GM23248 (cell line): ENCODE measurements around the gene GRIA3. TPM values are rescaled to one million over a fixed set of nuclear protein-coding genes. Genes with fewer than 3 reads are reported as not detected.
"Not testable (repeated sequence)": the region's sequence is repeated elsewhere in the genome, so short reads cannot be mapped to it uniquely, and the experiment has no call there.

ENCODE experiments used
- DNase-seq: peaks from one replicate; pipeline ENCODE4 v3.0.0-alpha.2; 2015
- H2AFZ ChIP-seq: fragments of 200-600 bp; sonication (generic); 2 replicates; pipeline ENCODE4 v1.6.1; 2016; ENCODE audit warnings: antibody characterized with exemption
- H3F3A ChIP-seq: fragments of 200-600 bp; sonication (generic); 2 replicates; pipeline ENCODE4 v1.6.1; 2016; ENCODE audit warnings: mild to moderate bottlenecking, antibody characterized with exemption, mixed run types; ENCODE audit not compliant: insufficient read depth
- H3K27ac ChIP-seq: fragments of 200-600 bp; sonication (generic); 2 replicates; pipeline ENCODE4 v1.5.1; 2016; ENCODE audit warnings: mild to moderate bottlenecking
- H3K27me3 ChIP-seq: fragments of 200-600 bp; sonication (generic); replicated peaks from 2 replicates; pipeline ENCODE4 v1.6.1; 2016; ENCODE audit warnings: mild to moderate bottlenecking; ENCODE audit not compliant: insufficient read depth
- H3K36me3 ChIP-seq: fragments of 200-600 bp; sonication (generic); 2 replicates; pipeline ENCODE4 v1.6.1; 2016; ENCODE audit warnings: low read depth, mild to moderate bottlenecking
- H3K4me1 ChIP-seq: fragments of 200-600 bp; sonication (generic); 2 replicates; pipeline ENCODE4 v1.6.1; 2016; ENCODE audit warnings: mild to moderate bottlenecking; ENCODE audit not compliant: insufficient read depth
- H3K4me2 ChIP-seq: fragments of 200-600 bp; sonication (generic); one replicate; pipeline ENCODE4 v1.6.1; 2016; ENCODE audit warnings: mild to moderate bottlenecking; ENCODE audit not compliant: unreplicated experiment
- H3K4me3 ChIP-seq: fragments of 200-600 bp; sonication (generic); 2 replicates; pipeline ENCODE4 v1.5.1; 2016; ENCODE audit warnings: mild to moderate bottlenecking
- H3K79me2 ChIP-seq: fragments of 200-600 bp; sonication (generic); 2 replicates; pipeline ENCODE4 v1.6.1; 2016; ENCODE audit warnings: mild to moderate bottlenecking; ENCODE audit not compliant: insufficient read depth
- H3K9ac ChIP-seq: fragments of 200-600 bp; sonication (generic); 2 replicates; pipeline ENCODE4 v1.6.1; 2016; ENCODE audit warnings: mild to moderate bottlenecking
- H3K9me2 ChIP-seq: fragments of 200-600 bp; sonication (generic); 2 replicates; pipeline ENCODE4 v1.6.1; 2016; ENCODE audit warnings: mixed run types, mild to moderate bottlenecking, moderate library complexity; ENCODE audit not compliant: insufficient read depth
- H3K9me3 ChIP-seq: fragments of 200-600 bp; sonication (generic); one replicate; pipeline ENCODE4 v1.6.1; 2017; ENCODE audit warnings: low read depth
- H4K20me1 ChIP-seq: fragments of 200-600 bp; sonication (generic); 2 replicates; pipeline ENCODE4 v1.6.0; 2016; ENCODE audit not compliant: insufficient read depth
- EZH2 ChIP-seq: fragments of 200-600 bp; sonication (generic); IDR thresholded peaks from 2 replicates; pipeline ENCODE4 v1.6.1; 2018; ENCODE audit warnings: antibody characterized with exemption, mild to moderate bottlenecking; ENCODE audit not compliant: insufficient read depth, poor library complexity, severe bottlenecking
- EZH2phosphoT487 ChIP-seq: fragments of 200-600 bp; sonication (generic); IDR thresholded peaks from 2 replicates; pipeline ENCODE4 v1.6.1; 2018; ENCODE audit warnings: antibody characterized with exemption, moderate library complexity, mild to moderate bottlenecking, low read depth; ENCODE audit not compliant: insufficient read depth
- WGBS, 2 experiments: methylation state at CpG; one replicate each; pipeline ENCODE4 v1.1.6; 2015 to 2017; ENCODE audit warnings: low lambda C conversion rate in 2 of 2, low coverage in 1 of 2; ENCODE audit errors: missing lambda C conversion rate in 2 of 2; 5-methylcytosine and 5-hydroxymethylcytosine counted together
- in situ Hi-C: fragments of 300-500 bp; cut with MboI; formaldehyde crosslinking; loops from 2 replicates; pipeline ENCODE4 v1.15.0; 2020
- polyA plus RNA-seq: library from polyadenylated mRNA; unstranded; fragments of >200 nt; fragmentation: Nextera tagmentation; extraction: Ambion mirVana; gene quantifications from 2 replicates; pipeline ENCODE4 v1.2.1, GENCODE V29; 2016
- total RNA-seq: library from RNA; depleted of rRNA; stranded (reverse); fragments of >200 nt; shearing (Covaris generic); gene quantifications from 2 replicates; pipeline ENCODE4 v1.2.3, GENCODE V29; 2014

The GRIA3 gene
- total and polyA plus RNA-seq, 2 experiments from 2014 or later: 36.0 to 52.4 TPM

- no peaks in the 10 kb centered on the region for H4K20me1 ChIP-seq
- H3K9me2 ChIP-seq: no peaks in the 10 kb centered on the region
- no peaks in the 10 kb centered on the region for H3K9me3 ChIP-seq
- 3 to 11% methylated on average over 2 of the region's 2 CpGs for WGBS, 2 experiments
- no peak overlapping the region for H3K4me3 ChIP-seq
- peak overlapping the region; percentile 52 for H3K27ac ChIP-seq
- H3K4me2 ChIP-seq: no peak overlapping the region
- peak; percentile 60 for DNase-seq
- in situ Hi-C loops: no loop called here
- TF ChIP-seq EZH2phosphoT487 (no peak), EZH2 (no peak)
- no peaks in the 10 kb centered on the region for H3K27me3 ChIP-seq
- no peaks in the 10 kb centered on the region for H3K36me3 ChIP-seq
- H3F3A ChIP-seq: no peaks in the 10 kb centered on the region
- H3K9ac ChIP-seq: no peak overlapping the region
- no peaks in the 10 kb centered on the region for H3K79me2 ChIP-seq
- peaks cover 10% of the 10 kb centered on the region; the same call in 1 of the 2 replicates for H3K4me1 ChIP-seq
- H2AFZ ChIP-seq: no peak overlapping the region
These were observed 320.0 kb downstream of the GRIA3 start for GRCh38 chrX:123504047-123504446.

DNA sequence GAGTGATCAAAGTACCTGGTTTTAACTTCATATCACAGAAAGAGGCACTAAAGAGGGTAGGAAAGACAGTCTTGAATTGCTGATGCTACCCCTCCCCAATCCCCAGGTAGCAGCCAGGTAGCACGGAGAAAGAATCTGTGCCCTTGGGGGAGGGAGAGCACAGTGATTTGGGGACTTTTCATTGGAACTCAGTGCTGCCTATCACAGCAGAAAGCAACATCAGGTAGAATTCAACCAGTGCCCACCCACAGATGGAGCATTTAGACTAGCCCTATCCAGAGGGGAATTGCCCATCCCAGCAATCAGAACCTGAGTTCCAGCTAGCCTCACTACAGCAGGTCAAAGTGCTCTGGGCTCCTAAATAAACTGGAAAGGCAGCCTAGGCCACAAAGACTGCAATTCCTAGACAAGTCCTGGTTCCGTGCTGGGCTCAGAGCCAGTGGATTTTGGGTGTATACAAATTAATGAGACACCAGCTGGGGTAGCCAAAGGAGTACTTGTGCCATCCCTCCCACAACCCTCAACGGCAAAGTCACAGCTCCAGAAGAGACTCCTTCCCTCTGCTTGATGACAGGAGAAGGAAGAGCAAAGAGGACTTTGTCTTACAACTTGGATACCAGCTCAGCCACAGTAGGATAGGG lies 320.7 kb downstream of the GRIA3 start:
- peak overlapping the region; percentile 52 for H3K27ac ChIP-seq
- TF ChIP-seq EZH2 (no peak), EZH2phosphoT487 (no peak)
- H3K4me2 ChIP-seq: no peak overlapping the region
- no peaks in the 10 kb centered on the region for H3K27me3 ChIP-seq
- no peak overlapping the region for H3K9ac ChIP-seq
- in situ Hi-C loops: no loop called here
- no peaks in the 10 kb centered on the region for H4K20me1 ChIP-seq
- H3K4me3 ChIP-seq: no peak overlapping the region
- no peaks in the 10 kb centered on the region for H3K9me2 ChIP-seq
- H3K79me2 ChIP-seq: no peaks in the 10 kb centered on the region
- peak; percentile 31 for DNase-seq
- no peaks in the 10 kb centered on the region for H3F3A ChIP-seq
- H3K4me1 ChIP-seq: peaks cover 10% of the 10 kb centered on the region; the same call in 1 of the 2 replicates
- 0 out of 2 replicates have a peak overlapping the region, but pooled peaks have one; percentile 10 for H2AFZ ChIP-seq
- H3K36me3 ChIP-seq: no peaks in the 10 kb centered on the region
- H3K9me3 ChIP-seq: no peaks in the 10 kb centered on the region
- 12 to 22% methylated on average over 3 of the region's 3 CpGs for WGBS, 2 experiments

DNA sequence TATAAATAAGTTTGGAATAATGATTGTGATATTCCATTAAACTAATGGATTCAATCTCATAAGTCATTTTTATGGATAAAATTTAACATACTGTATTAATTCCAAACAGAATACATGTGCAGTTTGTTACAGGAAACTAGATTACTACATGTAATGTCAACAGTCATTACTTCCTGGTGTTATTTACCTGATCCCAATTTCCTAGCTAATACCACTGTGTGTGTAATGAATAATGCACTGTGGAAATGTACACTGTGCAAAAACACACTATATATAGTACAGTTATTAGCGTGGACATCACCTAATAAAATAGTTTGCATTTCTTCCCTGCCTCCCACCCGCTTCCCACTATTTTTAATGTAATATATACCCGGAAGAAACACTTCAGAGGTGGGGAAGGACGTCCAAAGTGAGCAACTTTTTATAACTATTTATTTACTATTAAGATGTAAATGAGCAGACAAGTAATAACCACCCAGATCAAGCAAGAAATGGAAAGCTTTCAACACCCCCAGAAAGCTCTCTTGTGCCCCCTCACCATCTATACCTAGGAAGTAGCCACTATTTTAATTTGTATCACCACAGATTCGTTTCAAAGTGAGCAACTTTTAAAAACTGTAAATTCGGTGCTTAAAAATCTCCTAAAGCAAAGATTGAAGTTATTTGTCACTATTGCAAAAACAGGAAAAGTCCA lies 329.7 kb downstream of the GRIA3 start:
- Histone ChIP-seq H3K9me3 (no peaks in the 10 kb centered on the region), H3K79me2 (no peaks in the 10 kb centered on the region), H3K9me2 (no peaks in the 10 kb centered on the region), H4K20me1 (no peaks in the 10 kb centered on the region), H3K4me1 (no peaks in the 10 kb centered on the region), H3K27ac (no peak overlapping the region), H2AFZ (no peak overlapping the region), H3K9ac (no peak overlapping the region), H3F3A (no peaks in the 10 kb centered on the region), H3K27me3 (no peaks in the 10 kb centered on the region), H3K4me2 (no peak overlapping the region), H3K36me3 (no peaks in the 10 kb centered on the region), H3K4me3 (no peak overlapping the region)
- TF ChIP-seq EZH2: no peak
- no peak for TF ChIP-seq EZH2phosphoT487
- no peak for DNase-seq
- in situ Hi-C loops: no loop called here
- WGBS, 2 experiments: 72 to 79% methylated on average over 6 of the region's 6 CpGs

GRCh38 chrX:123514279-123514640 lies 330.2 kb downstream of the GRIA3 start:
- H3K9ac ChIP-seq, H3K4me3 ChIP-seq, H3K4me1 ChIP-seq, H3K4me2 ChIP-seq, H3K79me2 ChIP-seq, H3K27me3 ChIP-seq, DNase-seq, H3K9me2 ChIP-seq, H2AFZ ChIP-seq, H3K36me3 ChIP-seq, H3F3A ChIP-seq, in situ Hi-C loops, H4K20me1 ChIP-seq, H3K27ac ChIP-seq, H3K9me3 ChIP-seq: not testable (repeated sequence)
- WGBS, 2 experiments: 80 to 92% methylated on average over 21 to 24 of the region's 26 CpGs
